HL-60/S4 (cell line): Measurements from ENCODE around the gene PAH.

Experiments
- in situ Hi-C: fragments of 300-500 bp; cut with MboI; formaldehyde crosslinking; loops from 2 replicates; pipeline ENCODE4 v1.14.3; 2022; ENCODE audit warnings: low sequenced_read_pairs

The PAH gene

DNA sequence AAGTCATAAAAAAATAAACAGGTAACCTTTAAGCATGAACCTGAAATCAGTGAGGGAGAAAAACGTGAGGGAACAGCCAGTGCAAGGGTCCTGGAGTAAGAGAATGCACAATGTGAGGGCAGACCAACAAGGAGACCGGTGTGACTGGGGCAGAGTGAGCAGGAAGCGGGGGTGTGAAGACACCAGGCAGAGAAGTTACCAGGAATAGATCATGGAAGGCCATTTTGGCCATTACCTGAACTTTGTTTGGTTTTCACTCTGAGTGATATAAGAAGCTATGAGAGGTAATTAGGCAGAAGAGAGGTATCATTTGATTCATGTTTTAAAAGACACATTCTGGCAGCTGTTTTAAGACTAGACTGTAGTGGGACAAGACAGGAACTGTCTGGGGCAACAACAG is 15.0 kb downstream of the PAH start:
- in situ Hi-C loops = no loop called here

DNA sequence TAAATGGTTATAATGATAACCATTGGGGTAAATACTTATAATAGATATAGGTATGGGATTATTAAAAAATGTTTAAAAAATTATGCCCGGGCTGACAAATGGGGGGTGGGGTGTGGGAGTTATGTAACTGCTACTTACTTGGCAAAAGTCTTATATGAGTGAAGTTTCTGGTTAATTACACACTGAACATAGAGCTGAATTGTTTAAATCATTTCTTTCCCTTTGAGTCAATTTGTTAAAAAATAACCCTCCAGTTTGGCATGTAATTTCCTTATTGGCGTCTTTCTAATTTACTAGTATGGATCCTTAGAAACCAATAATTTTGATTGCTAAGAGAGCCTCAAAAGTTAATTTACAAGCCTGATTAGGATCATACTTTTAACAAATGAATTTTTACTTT is 16.7 kb downstream of the PAH start:
- in situ Hi-C loops = no loop called here

DNA sequence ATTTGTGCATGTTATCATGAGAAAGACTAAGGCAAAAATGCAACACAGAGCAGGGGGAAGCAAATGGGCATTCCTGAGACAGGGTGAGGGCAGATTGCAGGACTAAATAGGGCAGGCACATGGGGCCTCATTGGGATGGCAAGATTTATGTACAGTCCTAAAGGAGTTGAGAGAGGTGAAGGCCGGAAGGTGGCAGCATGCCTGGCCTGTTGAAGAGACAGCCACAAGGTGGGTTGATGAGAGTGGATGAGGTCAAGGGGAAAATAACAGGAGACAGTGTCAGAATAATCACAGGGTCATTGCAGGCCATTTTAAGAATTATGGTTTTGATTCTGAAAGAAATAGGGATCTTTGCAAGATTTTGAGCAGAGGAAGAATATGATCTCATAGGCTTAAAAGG is 21.0 kb downstream of the PAH start:
- in situ Hi-C loops = no loop called here

GRCh38 chr12:102891756-102892155 is 25.3 kb downstream of the PAH start:
- in situ Hi-C loops = no loop called here

GRCh38 chr12:102888511-102888910 is 28.5 kb downstream of the PAH start:
- in situ Hi-C loops = no loop called here

DNA sequence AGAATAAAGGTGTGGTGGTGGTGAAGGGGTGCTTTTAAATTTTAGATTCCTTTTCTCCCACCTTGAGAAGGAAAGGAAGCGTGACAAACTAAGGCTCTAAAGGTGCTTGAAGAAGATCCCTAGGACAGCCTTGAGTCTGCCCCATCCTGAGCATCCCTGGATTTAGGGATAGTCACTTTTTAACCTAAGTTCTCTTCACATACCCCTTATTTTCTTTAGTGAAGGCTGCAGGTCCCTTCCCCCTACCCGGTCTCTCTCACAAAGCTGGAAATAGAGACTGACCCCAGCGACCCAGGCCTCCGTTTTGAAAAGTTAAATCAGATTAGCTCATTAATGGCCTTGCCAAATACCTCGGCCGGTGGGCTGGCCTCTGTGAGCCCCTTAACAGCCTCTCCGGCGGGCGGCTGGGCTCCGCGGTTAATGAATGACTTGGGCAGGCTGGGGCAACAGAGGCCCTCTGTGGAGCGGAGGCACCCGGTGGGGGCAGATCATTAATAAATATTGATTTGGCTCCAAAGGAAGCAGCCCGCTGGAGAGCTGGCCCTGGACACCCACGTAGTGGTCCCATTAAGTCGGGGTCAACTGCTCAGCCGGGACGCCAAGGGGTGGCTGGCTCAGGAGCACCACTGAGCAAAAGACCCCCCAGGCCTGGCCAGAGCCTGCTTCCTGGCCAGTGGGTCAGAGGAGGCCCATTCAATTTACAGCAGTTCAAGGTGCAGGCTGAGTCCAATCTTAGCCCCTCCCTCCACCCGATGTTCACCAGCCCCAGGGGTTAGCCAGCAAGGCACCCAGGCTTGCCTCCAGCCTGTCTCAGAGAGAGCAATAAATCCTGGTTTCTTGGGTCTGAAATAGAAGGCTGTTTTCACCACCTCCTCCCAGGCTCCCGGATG is 31.8 kb downstream of the PAH start:
- in situ Hi-C loops = no loop called here

- in situ Hi-C loops = no loop called here
Measured at GRCh38 chr12:102883204-102883799, 33.7 kb downstream of the PAH start.

GRCh38 chr12:102880783-102881182 is 36.3 kb downstream of the PAH start:
- in situ Hi-C loops = no loop called here

- in situ Hi-C loops = no loop called here
Measured at GRCh38 chr12:102879144-102879763, 37.8 kb downstream of the PAH start.

DNA sequence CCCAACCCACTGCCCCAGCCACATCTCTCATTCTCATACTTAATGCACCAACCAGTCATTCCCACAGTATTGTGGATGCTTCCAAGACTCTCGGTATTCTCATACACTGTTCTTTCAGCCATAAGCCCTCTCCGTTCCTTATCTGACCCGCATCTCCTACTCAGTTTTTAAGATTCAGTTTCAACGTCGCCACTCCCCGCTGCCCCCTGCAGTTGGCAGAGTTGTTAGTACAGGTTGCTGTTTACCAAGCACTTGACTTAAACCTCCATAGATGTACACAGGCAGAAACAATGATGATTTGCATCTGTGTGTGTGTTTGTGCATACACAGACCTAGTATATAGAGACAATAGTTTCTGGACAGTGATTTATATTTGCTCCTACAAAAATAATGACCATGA is 40.2 kb downstream of the PAH start:
- in situ Hi-C loops = no loop called here

DNA sequence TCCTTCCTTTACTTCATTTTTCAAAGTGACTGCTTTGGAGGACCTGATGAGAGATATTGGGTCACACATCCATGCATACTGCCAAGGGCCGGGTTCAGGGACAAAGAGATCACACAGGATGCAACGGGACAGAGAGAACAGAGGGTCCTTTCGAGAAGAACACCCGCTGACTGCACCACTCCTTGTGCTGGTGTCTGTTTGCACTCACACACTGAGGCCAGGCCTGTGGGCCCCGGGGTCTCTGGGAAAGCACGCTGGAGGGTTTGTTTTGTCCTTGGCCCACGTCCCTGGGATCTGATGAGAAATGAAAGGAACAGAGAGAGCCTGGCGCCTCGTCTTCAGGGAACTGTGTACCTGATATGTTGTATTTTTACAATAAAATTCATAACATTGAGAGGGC is 42.2 kb downstream of the PAH start:
- in situ Hi-C loops = no loop called here

DNA sequence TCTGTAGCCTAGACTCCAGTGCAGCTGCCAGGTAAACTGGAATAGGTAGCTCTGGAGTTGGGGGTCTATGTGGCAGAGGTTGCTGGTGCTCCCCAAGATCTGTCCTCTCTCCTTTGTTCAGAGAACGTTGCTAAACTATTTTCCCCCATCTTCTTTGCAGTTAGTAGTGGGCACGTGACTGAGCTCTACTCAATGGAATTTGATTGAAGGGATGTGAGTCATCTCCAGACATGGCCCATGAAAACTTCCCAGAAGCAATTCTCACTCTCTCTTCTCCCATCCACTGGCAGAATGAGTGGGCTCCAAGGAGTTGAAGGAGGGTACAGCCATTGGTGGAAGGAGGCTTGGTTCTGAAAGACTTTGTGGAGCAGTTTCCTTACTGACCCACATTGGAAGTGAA is 44.0 kb downstream of the PAH start:
- in situ Hi-C loops = no loop called here

GRCh38 chr12:102871014-102871413 is 46.0 kb downstream of the PAH start:
- in situ Hi-C loops = no loop called here

DNA sequence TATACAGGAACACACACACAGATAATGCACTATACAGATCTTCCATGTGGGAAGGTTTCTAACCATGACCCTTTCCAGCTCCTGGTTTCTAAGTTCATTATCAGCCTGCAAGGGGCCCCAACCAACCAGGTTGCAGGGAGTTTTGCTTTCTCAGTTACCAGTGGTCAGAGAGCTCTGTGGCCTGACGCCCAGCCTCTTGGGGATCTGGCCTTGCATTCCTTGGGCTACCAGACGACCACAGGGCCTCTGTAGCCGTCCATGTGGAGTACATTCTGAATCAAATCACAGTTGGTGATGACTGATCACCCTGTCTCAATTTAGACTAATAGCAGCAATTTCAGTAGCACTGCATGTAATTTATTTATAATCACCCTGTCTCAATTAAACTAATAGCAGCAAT is 47.5 kb downstream of the PAH start:
- in situ Hi-C loops = no loop called here

GRCh38 chr12:102865821-102866615 is 51.0 kb downstream of the PAH start:
- in situ Hi-C loops = no loop called here

GRCh38 chr12:102862486-102862885 is 54.6 kb downstream of the PAH start:
- in situ Hi-C loops = no loop called here

- in situ Hi-C loops = no loop called here
Measured at GRCh38 chr12:102851246-102851645, 65.8 kb downstream of the PAH start.

DNA sequence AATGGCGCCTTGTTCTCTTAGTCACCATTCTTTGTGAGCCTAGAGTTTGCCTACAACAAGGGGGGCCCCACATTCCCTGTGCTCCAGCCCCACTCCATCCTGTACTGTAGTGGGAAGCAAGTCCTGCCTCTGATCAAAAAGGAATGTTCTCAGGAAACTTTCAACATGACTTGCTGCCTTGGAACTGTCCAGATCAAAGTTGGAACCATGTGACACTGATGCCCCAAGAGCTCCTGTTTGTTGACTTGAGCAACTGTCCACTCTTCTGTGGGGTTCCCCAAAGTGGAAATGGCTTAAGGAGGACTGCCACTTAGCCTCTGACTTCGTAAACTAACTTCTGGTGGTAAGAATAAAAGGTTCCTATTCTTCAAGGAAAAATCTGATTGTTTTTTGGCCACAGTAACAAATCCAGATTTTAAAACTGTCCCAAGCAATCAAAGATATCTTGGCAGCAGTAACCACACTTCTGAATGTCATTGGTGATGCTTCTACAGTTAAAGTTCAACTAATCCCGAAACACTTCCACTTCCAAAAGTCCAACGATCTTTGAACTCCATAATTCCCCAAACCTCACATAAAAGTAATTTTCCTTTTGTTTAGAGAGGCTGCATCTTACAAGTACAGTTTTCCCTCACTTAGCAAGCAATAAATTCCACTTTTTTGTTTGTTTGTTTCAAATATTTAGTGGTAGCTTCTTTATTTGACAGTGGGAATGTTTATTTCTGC is 67.2 kb downstream of the PAH start:
- in situ Hi-C loops = no loop called here

GRCh38 chr12:102848832-102849231 is 68.2 kb downstream of the PAH start:
- in situ Hi-C loops = no loop called here

GRCh38 chr12:102847131-102847530 is 69.9 kb downstream of the PAH start:
- in situ Hi-C loops = no loop called here
